Measurements from ENCODE around the gene NLRC5.
A peak's percentile ranks its signal among the peaks of the same experiment; 100 is the strongest.

NLRC5 gene, protein sequence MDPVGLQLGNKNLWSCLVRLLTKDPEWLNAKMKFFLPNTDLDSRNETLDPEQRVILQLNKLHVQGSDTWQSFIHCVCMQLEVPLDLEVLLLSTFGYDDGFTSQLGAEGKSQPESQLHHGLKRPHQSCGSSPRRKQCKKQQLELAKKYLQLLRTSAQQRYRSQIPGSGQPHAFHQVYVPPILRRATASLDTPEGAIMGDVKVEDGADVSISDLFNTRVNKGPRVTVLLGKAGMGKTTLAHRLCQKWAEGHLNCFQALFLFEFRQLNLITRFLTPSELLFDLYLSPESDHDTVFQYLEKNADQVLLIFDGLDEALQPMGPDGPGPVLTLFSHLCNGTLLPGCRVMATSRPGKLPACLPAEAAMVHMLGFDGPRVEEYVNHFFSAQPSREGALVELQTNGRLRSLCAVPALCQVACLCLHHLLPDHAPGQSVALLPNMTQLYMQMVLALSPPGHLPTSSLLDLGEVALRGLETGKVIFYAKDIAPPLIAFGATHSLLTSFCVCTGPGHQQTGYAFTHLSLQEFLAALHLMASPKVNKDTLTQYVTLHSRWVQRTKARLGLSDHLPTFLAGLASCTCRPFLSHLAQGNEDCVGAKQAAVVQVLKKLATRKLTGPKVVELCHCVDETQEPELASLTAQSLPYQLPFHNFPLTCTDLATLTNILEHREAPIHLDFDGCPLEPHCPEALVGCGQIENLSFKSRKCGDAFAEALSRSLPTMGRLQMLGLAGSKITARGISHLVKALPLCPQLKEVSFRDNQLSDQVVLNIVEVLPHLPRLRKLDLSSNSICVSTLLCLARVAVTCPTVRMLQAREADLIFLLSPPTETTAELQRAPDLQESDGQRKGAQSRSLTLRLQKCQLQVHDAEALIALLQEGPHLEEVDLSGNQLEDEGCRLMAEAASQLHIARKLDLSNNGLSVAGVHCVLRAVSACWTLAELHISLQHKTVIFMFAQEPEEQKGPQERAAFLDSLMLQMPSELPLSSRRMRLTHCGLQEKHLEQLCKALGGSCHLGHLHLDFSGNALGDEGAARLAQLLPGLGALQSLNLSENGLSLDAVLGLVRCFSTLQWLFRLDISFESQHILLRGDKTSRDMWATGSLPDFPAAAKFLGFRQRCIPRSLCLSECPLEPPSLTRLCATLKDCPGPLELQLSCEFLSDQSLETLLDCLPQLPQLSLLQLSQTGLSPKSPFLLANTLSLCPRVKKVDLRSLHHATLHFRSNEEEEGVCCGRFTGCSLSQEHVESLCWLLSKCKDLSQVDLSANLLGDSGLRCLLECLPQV (N-terminal part only)

GRCh38 chr16:56988948-56989945 is at the start of gene NLRC5:
Gene NLRC5, plus strand, starts transcription at chr16:56989557. Its CDS starts 31,156 bp downstream, at chr16:57020713.
- peak within 1 kb of the TSS; percentile 85 to 92 (median 92) for H3K4me3 Mint-ChIP-seq
- no peaks in the 10 kb centered on the region for H3K9me3 Mint-ChIP-seq
- H3K27ac Mint-ChIP-seq = no peak within 1 kb of the TSS
- peaks cover 59% of the 10 kb centered on the region for H3K27me3 Mint-ChIP-seq (ENCODE audit: low read depth)
- TF ChIP-seq CTCF (IDR thresholded peaks at IDR 0.05; ENCODE audit: unreplicated experiment in 3 of 3) = no peak
- H3K36me3 Mint-ChIP-seq (ENCODE audit: low read depth) = no peaks in the 10 kb centered on the region
- peaks cover 13% of the 10 kb centered on the region for H3K4me1 Mint-ChIP-seq

DNA sequence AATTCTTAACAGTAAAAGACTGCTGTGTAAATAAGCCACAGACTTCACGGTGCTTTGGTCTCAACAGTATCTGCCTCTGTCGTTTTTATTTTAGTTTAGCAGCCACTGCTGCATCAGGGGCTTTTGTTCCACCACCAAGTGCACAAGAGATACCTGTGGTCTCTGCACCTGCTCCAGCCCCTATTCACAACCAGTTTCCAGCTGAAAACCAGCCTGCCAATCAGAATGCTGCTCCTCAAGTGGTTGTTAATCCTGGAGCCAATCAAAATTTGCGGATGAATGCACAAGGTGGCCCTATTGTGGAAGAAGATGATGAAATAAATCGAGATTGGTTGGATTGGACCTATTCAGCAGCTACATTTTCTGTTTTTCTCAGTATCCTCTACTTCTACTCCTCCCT is 49.6 kb upstream of the NLRC5 start:
- Mint-ChIP-seq H3K4me3 (no peak overlapping the region), H3K27ac (no peak overlapping the region), H3K36me3 (ENCODE audit: low read depth) (peaks cover 82% of the 10 kb centered on the region), H3K9me3 (no peaks in the 10 kb centered on the region), H3K4me1 (peaks cover 41% of the 10 kb centered on the region), H3K27me3 (ENCODE audit: low read depth) (no peaks in the 10 kb centered on the region)
- TF ChIP-seq CTCF (IDR thresholded peaks at IDR 0.05; ENCODE audit: unreplicated experiment in 3 of 3) = no peak

DNA sequence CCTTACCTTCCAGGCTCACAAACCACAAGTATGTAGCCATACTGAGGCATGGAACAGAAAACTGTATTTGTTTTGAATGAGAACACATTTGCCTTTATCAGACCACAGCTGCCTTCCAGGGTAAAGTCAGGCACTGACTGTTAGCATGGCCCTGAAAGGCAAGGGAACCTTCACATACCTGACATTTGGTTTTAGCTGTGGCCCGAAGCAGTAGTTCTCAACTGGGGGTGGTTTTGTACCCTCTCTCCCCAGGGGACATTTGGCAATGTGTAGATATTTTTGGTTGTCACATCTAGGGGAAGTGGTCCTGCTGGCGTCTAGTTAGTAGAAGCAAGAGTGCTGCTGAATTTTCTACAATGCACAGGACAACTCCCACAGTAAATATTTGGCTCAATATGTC is 48.3 kb upstream of the NLRC5 start:
- H3K4me1 Mint-ChIP-seq = peaks cover 32% of the 10 kb centered on the region
- TF ChIP-seq CTCF (IDR thresholded peaks at IDR 0.05; ENCODE audit: unreplicated experiment in 3 of 3) = no peak
- H3K9me3 Mint-ChIP-seq = no peaks in the 10 kb centered on the region
- no peaks in the 10 kb centered on the region for H3K27me3 Mint-ChIP-seq (ENCODE audit: low read depth)
- H3K27ac Mint-ChIP-seq = no peak overlapping the region
- H3K36me3 Mint-ChIP-seq (ENCODE audit: low read depth) = peaks cover 76% of the 10 kb centered on the region
- H3K4me3 Mint-ChIP-seq = no peak overlapping the region

DNA sequence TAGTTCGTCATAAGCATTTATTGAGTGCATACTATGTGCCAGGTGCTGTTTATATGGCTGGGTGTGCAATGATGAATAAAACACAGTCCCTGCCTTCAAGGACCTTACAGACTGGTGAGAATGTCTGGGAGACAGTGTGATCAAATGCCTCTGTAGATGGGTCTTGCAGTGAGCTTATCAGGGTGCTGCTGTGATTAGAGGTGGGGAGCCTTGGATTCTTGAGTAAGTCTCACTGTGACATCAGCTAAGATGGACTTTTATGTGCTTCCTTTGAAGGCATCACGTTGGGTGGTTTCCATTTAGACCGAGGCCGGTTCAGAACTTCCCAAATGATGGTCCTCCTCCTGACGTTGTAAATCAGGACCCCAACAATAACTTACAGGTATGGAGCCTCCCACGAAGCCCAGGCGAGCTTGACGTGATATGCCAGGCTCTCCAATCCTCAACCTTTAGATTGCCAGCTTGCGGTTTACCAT is 47.5 kb upstream of the NLRC5 start:
- no peaks in the 10 kb centered on the region for H3K27me3 Mint-ChIP-seq (ENCODE audit: low read depth)
- TF ChIP-seq CTCF (IDR thresholded peaks at IDR 0.05; ENCODE audit: unreplicated experiment in 3 of 3) = no peak
- H3K9me3 Mint-ChIP-seq = no peaks in the 10 kb centered on the region
- H3K4me1 Mint-ChIP-seq = peaks cover 28% of the 10 kb centered on the region
- H3K36me3 Mint-ChIP-seq (ENCODE audit: low read depth) = peaks cover 68% of the 10 kb centered on the region
- no peak overlapping the region for H3K4me3 Mint-ChIP-seq
- no peak overlapping the region for H3K27ac Mint-ChIP-seq
